Karpas-422 (cell line): ENCODE results near the gene STK36. TPM values are rescaled to one million over a fixed set of nuclear protein-coding genes. Genes with fewer than 3 reads are reported as not detected.

Experiments
- DNase-seq: peaks from one replicate; pipeline ENCODE4 v3.0.0-alpha.2; 2015
- H2AFZ ChIP-seq: fragments of 200-600 bp; sonication (generic); 2 replicates; pipeline ENCODE4 v1.6.1; 2014; ENCODE audit warnings: antibody characterized with exemption, low read length, mixed read lengths
- H3K27ac ChIP-seq: fragments of 200-600 bp; sonication (generic); 2 replicates; pipeline ENCODE4 v1.5.1; 2014; ENCODE audit warnings: mild to moderate bottlenecking, low read length, moderate library complexity
- H3K27me3 ChIP-seq: fragments of 200-600 bp; sonication (generic); 2 replicates; pipeline ENCODE4 v1.6.1; 2014; ENCODE audit warnings: low read length, mixed read lengths
- H3K36me3 ChIP-seq: fragments of 200-600 bp; sonication (generic); 2 replicates; pipeline ENCODE4 v1.6.1; 2014; ENCODE audit warnings: low read length, mixed read lengths; ENCODE audit not compliant: insufficient read depth
- H3K4me1 ChIP-seq: fragments of 200-600 bp; sonication (generic); 2 replicates; pipeline ENCODE4 v1.6.1; 2014; ENCODE audit warnings: mild to moderate bottlenecking, low read length, mixed read lengths
- H3K4me2 ChIP-seq: fragments of 200-600 bp; sonication (generic); 2 replicates; pipeline ENCODE4 v1.6.1; 2014; ENCODE audit warnings: low read length, low read depth, mild to moderate bottlenecking; ENCODE audit not compliant: poor library complexity, severe bottlenecking
- H3K4me3 ChIP-seq: fragments of 200-600 bp; sonication (generic); 2 replicates; pipeline ENCODE4 v1.5.1; 2014; ENCODE audit warnings: mild to moderate bottlenecking, antibody characterized with exemption, low read length, mixed read lengths
- H3K79me2 ChIP-seq: fragments of 200-600 bp; sonication (generic); 2 replicates; pipeline ENCODE4 v1.6.1; 2014; ENCODE audit warnings: mild to moderate bottlenecking, low read length, mixed read lengths
- H3K9ac ChIP-seq: fragments of 200-600 bp; sonication (generic); 2 replicates; pipeline ENCODE4 v1.6.0; 2014; ENCODE audit warnings: low read length
- H3K9me2 ChIP-seq: fragments of 200-600 bp; sonication (generic), shearing (Covaris generic); replicated peaks from 2 replicates; pipeline ENCODE4 v1.6.0; 2014; ENCODE audit warnings: mild to moderate bottlenecking, low read length, moderate library complexity; ENCODE audit not compliant: insufficient read depth
- H3K9me3 ChIP-seq: fragments of 300-700, 200-600 bp; sonication (generic); 2 replicates; pipeline ENCODE4 v1.6.1; 2014; ENCODE audit warnings: low read length, mixed read lengths
- H4K20me1 ChIP-seq: fragments of 200-600 bp; sonication (generic); 2 replicates; pipeline ENCODE4 v1.6.1; 2014; ENCODE audit warnings: mild to moderate bottlenecking, antibody characterized with exemption, low read length, low read depth; ENCODE audit not compliant: insufficient read depth
- total RNA-seq: library from RNA; depleted of rRNA; stranded (reverse); fragments of >200 nt; shearing (Covaris generic); gene quantifications from 2 replicates; pipeline ENCODE4 v1.2.3, GENCODE V29; 2014; ENCODE audit warnings: low replicate concordance

The STK36 gene
- total RNA-seq, 1 experiment from 2014 or later = 33.5 TPM

DNA sequence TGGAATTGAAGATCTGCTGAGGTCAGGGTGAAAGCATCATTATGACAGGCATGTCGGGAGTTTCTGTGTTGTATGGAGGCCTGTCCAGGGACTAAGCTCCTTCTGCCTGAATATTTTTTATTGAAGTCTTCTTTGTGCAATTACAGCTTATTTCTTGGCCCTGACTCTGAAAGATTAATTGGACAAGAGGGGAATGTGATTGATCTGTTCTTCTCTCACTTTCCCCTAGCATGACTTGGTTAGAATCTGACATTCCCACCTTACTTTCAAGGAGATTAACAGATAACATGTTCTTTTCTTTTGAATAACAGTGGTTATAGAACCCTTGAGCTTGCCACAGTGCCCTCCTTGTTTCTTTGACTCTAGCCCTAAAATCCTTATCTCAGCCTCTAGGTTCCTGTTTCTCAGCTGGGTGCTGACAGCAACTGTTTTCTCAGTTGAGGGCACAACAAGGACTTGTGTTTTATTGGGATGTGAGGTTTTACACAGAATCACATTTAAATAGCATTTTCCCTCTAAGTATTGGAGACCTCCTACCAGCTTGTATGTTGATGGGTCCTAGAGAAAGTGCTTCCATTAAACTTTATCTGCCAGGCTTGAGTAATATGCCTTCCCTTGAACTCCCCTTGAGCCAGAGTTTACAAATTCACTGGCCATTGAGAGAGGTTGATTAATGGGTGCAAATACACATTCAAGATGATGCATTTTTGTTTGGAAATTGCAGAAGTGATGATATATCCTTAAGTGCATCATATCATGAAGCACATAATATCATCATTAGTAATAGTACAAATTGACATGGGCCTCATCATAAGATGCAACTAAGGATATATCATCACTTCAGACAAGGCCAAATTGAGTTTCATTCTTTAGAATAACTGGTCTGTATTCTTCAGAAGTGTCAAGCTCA lies 51.2 kb downstream of the STK36 start:
- DNase-seq = no peak
- Histone ChIP-seq H3K4me2 (no peak overlapping the region), H3K9ac (no peak overlapping the region), H4K20me1 (0 out of 2 replicates have a peak, but pooled peaks cover 7% of the 10 kb centered on the region), H3K79me2 (peaks cover 97% of the 10 kb centered on the region), H3K27ac (no peak overlapping the region), H3K27me3 (no peaks in the 10 kb centered on the region), H3K4me3 (no peak overlapping the region), H3K9me3 (0 out of 2 replicates have a peak, but pooled peaks cover 3% of the 10 kb centered on the region), H2AFZ (no peak overlapping the region), H3K36me3 (peaks cover 14% of the 10 kb centered on the region), H3K9me2 (no peaks in the 10 kb centered on the region), H3K4me1 (no peaks in the 10 kb centered on the region)

GRCh38 chr2:218726004-218726574 lies 54.2 kb downstream of the STK36 start:
- Histone ChIP-seq H3K4me1 (no peaks in the 10 kb centered on the region), H3K27ac (no peak overlapping the region), H4K20me1 (no peaks in the 10 kb centered on the region), H3K27me3 (no peaks in the 10 kb centered on the region), H3K9me2 (no peaks in the 10 kb centered on the region), H3K36me3 (peaks cover 25% of the 10 kb centered on the region), H3K9ac (no peak overlapping the region), H3K79me2 (peaks cover 92% of the 10 kb centered on the region), H3K9me3 (0 out of 2 replicates have a peak, but pooled peaks cover 3% of the 10 kb centered on the region), H2AFZ (no peak overlapping the region), H3K4me3 (no peak overlapping the region), H3K4me2 (no peak overlapping the region)
- no peak for DNase-seq

DNA sequence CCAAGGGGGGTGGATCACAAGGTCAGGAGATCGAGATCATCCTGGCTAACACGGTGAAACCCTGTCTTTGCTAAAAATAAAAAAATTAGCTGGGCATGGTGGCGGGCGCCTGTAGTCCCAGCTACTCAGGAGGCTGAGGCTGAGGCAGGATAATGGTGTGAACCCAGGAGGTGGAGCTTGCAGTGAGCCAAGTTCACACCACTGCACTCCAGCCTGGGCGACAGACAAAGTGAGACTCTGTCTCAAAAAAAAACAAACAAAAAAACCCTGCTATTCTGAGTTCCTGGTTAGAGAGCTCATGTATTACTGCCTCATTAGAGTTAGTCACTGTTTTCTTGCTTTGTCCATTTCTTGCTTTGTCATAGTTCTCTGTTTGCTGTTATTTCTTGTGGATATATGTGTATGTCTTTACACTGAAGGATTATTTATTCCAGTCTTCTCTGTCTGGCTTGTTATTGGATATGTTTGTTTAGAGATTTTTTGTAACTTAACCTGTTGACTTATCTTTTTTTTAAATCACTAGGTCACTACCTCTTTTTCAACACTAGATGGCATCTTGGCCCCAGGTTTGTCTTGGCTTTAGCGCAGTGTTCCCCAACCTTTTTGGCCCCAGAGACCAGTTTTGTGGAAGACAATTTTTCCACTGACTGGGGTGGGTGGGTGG lies 55.7 kb downstream of the STK36 start:
- H3K4me1 ChIP-seq = peaks cover 7% of the 10 kb centered on the region
- no peak overlapping the region for H3K4me2 ChIP-seq
- H3K27me3 ChIP-seq = no peaks in the 10 kb centered on the region
- peaks cover 91% of the 10 kb centered on the region for H3K79me2 ChIP-seq
- H3K36me3 ChIP-seq = peaks cover 29% of the 10 kb centered on the region
- no peaks in the 10 kb centered on the region for H3K9me2 ChIP-seq
- no peak overlapping the region for H3K9ac ChIP-seq
- H4K20me1 ChIP-seq = peaks cover 2% of the 10 kb centered on the region; the same call in 1 of the 2 replicates
- no peak overlapping the region for H3K27ac ChIP-seq
- 0 out of 2 replicates have a peak, but pooled peaks cover 3% of the 10 kb centered on the region for H3K9me3 ChIP-seq
- no peak overlapping the region for H2AFZ ChIP-seq
- H3K4me3 ChIP-seq = no peak overlapping the region
- peak; percentile 74 for DNase-seq

GRCh38 chr2:218729640-218730039 lies 57.8 kb downstream of the STK36 start:
- Histone ChIP-seq H2AFZ (no peak overlapping the region), H3K4me1 (peaks cover 7% of the 10 kb centered on the region), H3K79me2 (peaks cover 91% of the 10 kb centered on the region), H3K9ac (no peak overlapping the region), H4K20me1 (peaks cover 6% of the 10 kb centered on the region; the same call in 1 of the 2 replicates), H3K9me3 (0 out of 2 replicates have a peak, but pooled peaks cover 3% of the 10 kb centered on the region), H3K36me3 (peaks cover 28% of the 10 kb centered on the region), H3K27me3 (no peaks in the 10 kb centered on the region), H3K4me2 (no peak overlapping the region), H3K4me3 (no peak overlapping the region), H3K9me2 (no peaks in the 10 kb centered on the region), H3K27ac (no peak overlapping the region)
- no peak for DNase-seq

- Histone ChIP-seq H3K4me2 (no peak overlapping the region), H3K9ac (no peak overlapping the region), H3K79me2 (peaks cover 83% of the 10 kb centered on the region)
These were observed 60.3 kb downstream of the STK36 start for GRCh38 chr2:218732052-218732760.

DNA sequence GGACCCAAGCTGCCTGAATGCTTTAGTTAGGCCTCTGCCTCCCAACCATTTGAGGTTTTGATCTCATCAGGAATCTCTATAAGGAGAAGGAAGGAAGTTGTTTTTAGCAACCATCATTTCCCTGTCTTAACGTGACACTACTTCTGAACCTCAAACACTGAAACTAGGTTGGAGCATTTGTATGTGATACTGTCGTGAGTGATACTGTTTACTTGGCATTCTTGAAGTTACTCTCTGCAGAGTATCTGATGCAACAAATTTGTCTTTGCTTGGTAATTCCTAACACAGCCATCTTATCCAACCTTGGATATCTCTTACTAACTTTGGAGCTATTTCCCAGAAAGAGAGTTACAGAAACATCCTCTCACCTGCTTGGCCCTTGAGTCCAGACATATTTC lies 60.9 kb downstream of the STK36 start:
- H3K27me3 ChIP-seq = no peaks in the 10 kb centered on the region
- H3K79me2 ChIP-seq = peaks cover 78% of the 10 kb centered on the region
- H3K4me3 ChIP-seq = no peak overlapping the region
- H3K27ac ChIP-seq = no peak overlapping the region
- H3K4me2 ChIP-seq = no peak overlapping the region
- H3K36me3 ChIP-seq = peaks cover 29% of the 10 kb centered on the region; the same call in 1 of the 2 replicates
- H3K9ac ChIP-seq = no peak overlapping the region
- H3K9me3 ChIP-seq = no peaks in the 10 kb centered on the region
- no peaks in the 10 kb centered on the region for H3K9me2 ChIP-seq
- H4K20me1 ChIP-seq = peaks cover 6% of the 10 kb centered on the region; the same call in 1 of the 2 replicates
- no peak for DNase-seq
- H3K4me1 ChIP-seq = peaks cover 7% of the 10 kb centered on the region
- H2AFZ ChIP-seq = no peak overlapping the region

More at GRCh38 chr2:218732052-218732760, 60.3 kb downstream of the STK36 start:
- H3K36me3 ChIP-seq = peaks cover 24% of the 10 kb centered on the region; the same call in 1 of the 2 replicates
- H3K9me3 ChIP-seq = no peaks in the 10 kb centered on the region
- H3K9me2 ChIP-seq = no peaks in the 10 kb centered on the region
- H3K4me3 ChIP-seq = no peak overlapping the region
- H3K27me3 ChIP-seq = no peaks in the 10 kb centered on the region
- H4K20me1 ChIP-seq = peaks cover 6% of the 10 kb centered on the region; the same call in 1 of the 2 replicates
- no peak overlapping the region for H3K27ac ChIP-seq
- no peak for DNase-seq
- peaks cover 7% of the 10 kb centered on the region for H3K4me1 ChIP-seq
- H2AFZ ChIP-seq = no peak overlapping the region

DNA sequence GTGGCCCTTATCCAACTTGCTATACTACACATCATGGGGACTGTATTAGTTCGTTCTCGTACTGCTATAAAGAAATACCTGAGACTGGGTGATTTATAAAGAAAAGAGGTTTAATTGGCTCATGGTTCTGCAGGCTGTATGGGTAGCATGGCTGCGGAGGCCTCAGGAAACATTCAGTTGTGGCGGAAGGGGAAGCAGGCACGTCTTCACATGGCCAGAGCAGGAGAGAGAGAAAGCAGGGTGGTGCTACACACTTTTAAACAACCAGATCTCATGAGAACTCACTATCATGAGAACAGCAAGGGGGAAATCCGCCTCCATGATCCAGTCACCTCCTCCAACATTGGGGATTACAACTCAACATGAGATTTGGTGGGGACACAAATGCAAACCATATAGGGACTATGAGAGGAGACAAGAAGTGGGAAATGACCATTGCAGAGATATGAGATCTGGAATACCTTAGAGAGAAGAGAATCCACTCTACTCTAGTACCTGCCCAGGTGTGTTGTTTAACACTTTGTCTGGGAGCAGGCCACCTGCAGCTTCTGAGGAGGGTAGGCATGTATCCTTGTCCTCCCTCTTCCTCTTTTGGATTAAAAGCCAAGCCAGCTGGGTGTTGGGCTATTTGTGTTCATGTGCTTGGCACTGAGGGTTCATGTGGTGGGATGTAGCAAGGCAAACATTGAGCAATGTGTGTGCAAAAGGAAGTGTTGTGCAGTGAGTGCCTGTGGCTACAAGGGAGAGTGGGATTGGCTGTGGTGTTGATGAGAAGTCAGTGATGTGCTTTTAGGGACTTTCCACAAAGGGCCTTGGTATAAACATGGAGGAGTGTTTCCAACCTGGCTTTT lies 61.5 kb downstream of the STK36 start:
- Histone ChIP-seq H3K4me1 (peaks cover 7% of the 10 kb centered on the region), H3K79me2 (peaks cover 76% of the 10 kb centered on the region), H3K9me2 (no peaks in the 10 kb centered on the region), H3K9me3 (no peaks in the 10 kb centered on the region), H3K27me3 (no peaks in the 10 kb centered on the region), H3K4me2 (no peak overlapping the region), H3K36me3 (peaks cover 33% of the 10 kb centered on the region; the same call in 1 of the 2 replicates), H3K27ac (no peak overlapping the region), H3K9ac (no peak overlapping the region), H3K4me3 (no peak overlapping the region), H2AFZ (no peak overlapping the region), H4K20me1 (peaks cover 6% of the 10 kb centered on the region; the same call in 1 of the 2 replicates)
- no peak for DNase-seq
